Renal cortex interstitium (tissue), 11 donors: Measurements from ENCODE around the gene DCLK1. TPM values are rescaled to one million over a fixed set of nuclear protein-coding genes. Genes with fewer than 3 reads are reported as not detected.

Experiments used
- DNase-seq, 11 donors: peaks; one replicate each; pipeline ENCODE4 v3.0.0-alpha.2; 2013; ENCODE audit warnings: low read depth in 9 of 11, low spot score in 4 of 11; ENCODE audit errors: extremely low read depth in 1 of 11
- polyA plus RNA-seq, 3 donors: library from polyadenylated mRNA; unstranded; fragments of 120-200 nt; gene quantifications; one replicate each; pipeline ENCODE4 v1.2.1, GENCODE V29; 2013; ENCODE audit not compliant: insufficient read length in 3 of 3

Gene DCLK1
- polyA plus RNA-seq, 3 donors, result 5.2 to 6.4 (median 5.8) TPM

GRCh38 chr13:35791184-35791851 lies 339.9 kb downstream of the DCLK1 start:
- DNase-seq, result no peak

DNA sequence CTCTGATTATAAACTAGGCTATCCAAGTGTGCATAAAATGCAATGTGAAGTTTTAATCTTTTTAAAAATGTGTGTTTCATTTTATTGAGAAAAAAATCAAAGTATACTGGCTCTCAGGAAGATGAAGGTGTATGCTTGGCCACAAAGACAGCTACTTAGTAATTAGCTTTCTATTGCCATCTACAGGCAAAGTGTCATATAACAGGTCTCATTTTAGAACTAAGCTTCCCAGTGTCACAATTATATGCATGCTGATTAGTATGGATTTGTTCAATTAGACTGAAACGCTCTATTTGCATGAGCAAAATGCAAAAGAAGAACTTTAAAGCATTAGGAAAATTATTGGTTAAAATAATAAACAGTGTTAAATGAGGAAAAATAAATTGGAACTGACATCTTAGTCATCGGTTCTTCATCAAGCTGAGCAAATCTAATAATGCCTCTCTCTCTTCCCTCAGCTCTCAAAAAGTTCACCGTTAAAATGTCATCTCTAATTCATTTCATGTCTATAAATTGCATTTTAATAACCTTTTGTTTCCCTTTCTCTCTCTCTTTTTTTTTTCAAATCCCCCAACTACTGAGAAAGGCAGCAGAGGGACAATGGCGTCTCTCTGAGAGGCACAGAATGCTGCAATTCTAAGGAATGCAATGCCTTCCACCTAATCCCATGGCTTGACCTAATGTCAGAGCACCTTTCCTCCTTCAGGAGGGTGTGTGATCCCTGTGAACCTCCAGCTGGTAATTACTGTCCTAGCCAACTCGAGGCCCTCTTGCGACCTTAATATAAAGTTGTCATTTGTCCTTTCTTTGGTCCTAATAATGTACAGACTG lies 341.6 kb downstream of the DCLK1 start:
- no peak for DNase-seq

DNA sequence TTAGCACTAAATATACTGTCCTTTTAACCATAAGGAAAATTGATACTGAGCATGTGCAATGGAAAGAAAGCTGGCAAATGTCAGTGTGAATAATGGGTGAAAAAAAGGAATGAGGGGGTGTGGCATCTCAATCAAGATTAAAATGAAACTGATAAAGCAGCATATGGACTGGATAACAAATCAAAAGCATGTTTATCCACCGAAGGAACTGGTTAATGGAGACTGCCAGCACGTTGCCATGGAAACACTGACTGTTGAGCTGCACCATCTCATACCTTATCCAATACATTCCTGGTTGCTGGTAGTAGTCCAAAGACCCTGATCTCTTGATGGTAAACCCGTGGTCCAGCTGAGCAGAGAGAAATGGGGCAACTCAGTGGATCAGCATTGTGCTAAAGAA lies 343.2 kb downstream of the DCLK1 start:
- DNase-seq, result no peak

GRCh38 chr13:35785576-35786303 lies 345.4 kb downstream of the DCLK1 start:
- DNase-seq, result no peak

DNA sequence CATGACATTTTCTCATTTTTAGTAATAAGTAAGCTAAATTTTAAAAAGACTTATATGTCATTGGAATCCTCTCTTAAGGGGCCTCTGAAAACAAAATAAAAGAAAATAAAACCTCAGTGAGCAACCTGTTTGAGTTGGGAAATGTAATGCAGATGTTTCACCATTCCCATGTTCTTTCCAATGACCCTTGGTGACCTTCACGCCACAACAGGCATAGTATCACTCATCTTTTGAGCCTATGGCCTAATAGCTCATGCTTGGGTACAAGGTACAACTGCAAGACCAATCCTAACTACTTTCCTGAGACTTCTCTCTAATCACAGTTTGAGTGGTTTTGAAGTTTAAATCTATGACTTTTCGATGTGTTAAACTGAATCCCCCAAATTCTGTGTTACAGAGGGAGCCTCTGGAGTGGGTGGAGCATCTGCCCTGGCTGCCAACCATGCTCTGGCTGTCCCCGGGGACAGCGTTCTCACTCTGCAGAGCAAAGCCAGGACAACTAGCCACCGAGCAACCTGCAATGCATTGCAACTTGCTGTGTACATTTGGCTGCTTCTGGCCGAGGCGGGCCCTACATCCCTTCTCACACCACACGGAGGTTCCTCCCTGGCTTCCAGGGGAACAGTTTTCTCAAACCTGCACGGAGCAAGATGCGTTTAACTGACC lies 346.8 kb downstream of the DCLK1 start:
- no peak for DNase-seq

DNA sequence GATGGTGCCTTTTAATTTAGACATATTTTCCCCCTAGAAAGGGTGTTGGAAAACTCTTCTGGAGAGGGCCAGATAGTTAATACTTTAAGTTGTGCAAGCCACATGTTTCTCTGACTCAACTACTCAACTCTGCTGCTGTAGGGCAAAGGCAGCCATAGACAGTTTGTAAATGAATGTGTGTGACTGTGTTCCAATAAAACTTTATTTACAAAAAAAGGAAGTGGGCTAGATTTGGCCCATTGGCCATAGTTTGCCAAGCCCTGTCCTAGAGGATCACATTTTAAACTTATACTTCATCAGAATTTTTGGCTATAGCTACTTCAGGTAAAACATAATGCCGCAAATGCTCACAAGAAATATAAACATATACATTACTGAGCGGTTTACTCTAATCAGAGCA lies 348.4 kb downstream of the DCLK1 start:
- DNase-seq, result no peak

GRCh38 chr13:35781036-35782000 lies 349.9 kb downstream of the DCLK1 start:
- DNase-seq, result no peak

DNA sequence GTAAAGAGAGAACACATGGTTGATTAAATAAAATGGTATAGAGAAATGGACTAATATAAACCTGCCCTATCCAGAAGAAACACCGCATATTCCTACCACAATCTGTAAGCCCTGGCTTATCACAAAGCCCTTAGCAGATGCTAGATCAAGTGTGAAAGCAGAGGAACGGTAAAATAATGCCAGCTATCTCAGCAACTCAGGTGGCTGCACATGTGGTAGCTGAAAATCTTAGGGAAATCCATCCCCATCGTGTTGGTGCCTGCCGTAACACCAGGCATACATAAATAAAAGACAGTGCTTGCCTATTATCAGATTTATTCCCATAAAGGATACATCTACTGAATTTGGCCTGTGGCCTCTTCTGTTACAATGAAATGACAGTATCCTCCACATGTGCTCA lies 350.6 kb downstream of the DCLK1 start:
- no peak for DNase-seq

- no peak for DNase-seq
These were observed 359.3 kb downstream of the DCLK1 start for GRCh38 chr13:35771898-35772297.

- no peak for DNase-seq
These were observed 360.4 kb downstream of the DCLK1 start for GRCh38 chr13:35770756-35771297.

DNA sequence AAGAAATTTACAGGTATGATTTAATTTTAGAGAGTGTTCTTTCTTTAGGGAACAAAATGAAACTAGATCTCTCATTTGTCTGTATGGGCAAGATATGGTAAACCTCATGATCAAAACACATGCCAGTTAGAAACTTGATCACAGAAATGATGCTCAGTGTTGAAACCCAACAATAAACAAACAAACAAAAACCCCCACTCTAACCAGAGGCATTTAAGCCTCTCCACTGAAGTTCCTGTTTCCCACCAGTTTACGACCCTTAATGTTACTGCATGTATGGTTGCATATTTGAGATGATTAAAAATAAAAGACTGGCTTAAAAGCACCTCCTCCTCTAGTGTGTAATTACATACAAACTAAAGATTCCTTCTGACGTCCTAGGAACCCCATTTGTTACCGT lies 361.4 kb downstream of the DCLK1 start:
- DNase-seq, result no peak

GRCh38 chr13:35768551-35768950 lies 362.6 kb downstream of the DCLK1 start:
- no peak for DNase-seq

GRCh38 chr13:35768073-35768472 lies 363.1 kb downstream of the DCLK1 start:
- no peak for DNase-seq

DNA sequence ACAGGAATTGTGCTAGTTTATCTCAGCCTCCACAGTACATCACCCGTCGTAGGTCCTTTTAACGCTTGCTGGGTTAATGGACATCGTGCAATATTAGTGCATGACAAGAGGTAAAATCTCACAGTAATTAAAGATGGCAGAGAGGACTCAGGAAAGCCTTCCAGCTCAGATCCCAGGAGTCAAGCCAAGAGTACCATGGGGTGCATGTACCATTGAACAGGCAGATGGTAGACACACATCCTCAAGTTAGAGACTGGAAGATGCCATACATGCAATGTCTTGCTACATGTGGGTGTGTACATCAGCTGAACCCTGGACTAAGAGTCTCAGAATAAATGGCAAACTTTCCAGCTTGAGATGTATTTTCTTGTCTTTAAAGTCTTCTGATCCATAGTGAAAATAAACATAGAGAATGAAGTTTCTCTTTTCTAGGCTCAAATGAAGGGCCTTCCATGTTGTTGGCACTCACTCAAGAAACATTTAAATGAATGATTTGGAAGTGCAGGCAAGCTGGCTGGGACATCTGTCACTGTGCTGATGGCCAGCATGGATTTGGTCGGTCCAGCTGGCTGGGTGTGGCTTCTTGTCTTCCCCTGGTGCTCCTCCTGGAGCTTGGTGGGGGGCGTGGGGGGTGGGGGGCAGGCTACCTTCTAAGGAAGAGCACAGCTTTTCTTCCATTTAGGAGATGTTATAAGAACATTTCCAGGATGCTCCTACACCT lies 363.8 kb downstream of the DCLK1 start:
- no peak for DNase-seq

- no peak for DNase-seq
These were observed 364.5 kb downstream of the DCLK1 start for GRCh38 chr13:35766663-35767062.

DNA sequence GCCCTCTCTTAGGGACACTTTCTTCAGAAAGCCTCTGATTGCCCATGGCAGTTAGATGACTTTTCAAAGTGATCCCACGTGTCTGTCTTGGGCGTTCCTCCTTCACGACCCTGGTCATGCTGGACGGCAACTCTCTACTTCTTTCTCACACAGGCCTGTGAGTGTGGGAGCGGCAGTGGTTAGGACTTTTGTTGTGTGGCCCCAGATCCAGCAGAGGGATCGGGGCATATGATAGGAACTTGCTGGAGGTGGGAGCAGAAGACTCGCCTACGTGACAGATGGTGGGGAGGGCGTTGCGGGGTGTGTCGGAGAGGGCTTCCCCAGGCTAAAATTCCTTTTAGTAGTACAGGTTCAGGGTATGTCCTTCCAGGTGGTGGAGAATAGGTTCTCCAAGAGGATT lies 365.2 kb downstream of the DCLK1 start:
- no peak for DNase-seq

- no peak for DNase-seq
These were observed 365.8 kb downstream of the DCLK1 start for GRCh38 chr13:35765366-35765765.
